IPS-18c (cell line): Measurements from ENCODE around the gene TSPYL2.
A peak's percentile ranks its signal among the peaks of the same experiment; 100 is the strongest.

Experiments used
- H3K4me3 ChIP-seq: 2 replicates; pipeline ENCODE4 v1.7.0; 2013; ENCODE audit warnings: low read depth, mild to moderate bottlenecking, low read length, moderate library complexity; ENCODE audit not compliant: insufficient read depth
- H3K9me3 ChIP-seq: one replicate; pipeline ENCODE4 v1.6.1; 2013; ENCODE audit warnings: mild to moderate bottlenecking, low read length, moderate library complexity; ENCODE audit not compliant: control insufficient read depth, insufficient read depth

The TSPYL2 gene

DNA sequence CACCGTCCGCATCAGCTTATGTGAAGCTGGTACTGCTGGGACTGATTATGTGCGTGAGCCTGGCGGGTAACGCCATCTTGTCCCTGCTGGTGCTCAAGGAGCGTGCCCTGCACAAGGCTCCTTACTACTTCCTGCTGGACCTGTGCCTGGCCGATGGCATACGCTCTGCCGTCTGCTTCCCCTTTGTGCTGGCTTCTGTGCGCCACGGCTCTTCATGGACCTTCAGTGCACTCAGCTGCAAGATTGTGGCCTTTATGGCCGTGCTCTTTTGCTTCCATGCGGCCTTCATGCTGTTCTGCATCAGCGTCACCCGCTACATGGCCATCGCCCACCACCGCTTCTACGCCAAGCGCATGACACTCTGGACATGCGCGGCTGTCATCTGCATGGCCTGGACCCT lies 5.5 kb upstream of the TSPYL2 start:
- peaks cover 10% of the 10 kb centered on the region for H3K9me3 ChIP-seq
- H3K4me3 ChIP-seq = no peak overlapping the region

GRCh38 chrX:53077207-53078197 lies 4.7 kb upstream of the TSPYL2 start:
- Histone ChIP-seq H3K9me3 (peaks cover 10% of the 10 kb centered on the region), H3K4me3 (no peak overlapping the region)

DNA sequence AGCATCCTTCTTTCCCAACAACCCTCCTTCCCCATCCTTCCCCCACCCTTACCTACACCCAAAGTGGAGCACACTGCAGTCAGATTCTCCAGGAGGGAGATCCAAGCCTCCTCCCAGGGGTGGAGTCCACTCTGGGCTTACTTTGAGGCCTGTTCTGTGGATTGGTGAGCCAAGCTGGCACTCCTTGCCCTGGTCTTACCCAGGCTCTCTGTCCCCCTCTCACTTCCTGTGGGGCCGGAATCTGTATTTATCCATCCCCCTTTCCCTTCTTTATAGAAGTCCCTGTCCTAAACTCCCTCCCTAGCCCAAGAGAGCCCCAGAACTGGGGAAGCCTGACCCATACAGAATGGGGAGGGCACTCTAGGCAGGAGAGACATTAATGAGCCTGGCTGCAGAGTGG lies 3.2 kb upstream of the TSPYL2 start:
- H3K9me3 ChIP-seq = peaks cover 10% of the 10 kb centered on the region

GRCh38 chrX:53080628-53081580 lies 1.3 kb upstream of the TSPYL2 start:
- Histone ChIP-seq H3K9me3 (peaks cover 10% of the 10 kb centered on the region), H3K4me3 (no peak overlapping the region)

More for the DNA sequence above, 3.2 kb upstream of the TSPYL2 start:
- no peak overlapping the region for H3K4me3 ChIP-seq

- Histone ChIP-seq H3K4me3 (peak overlapping the region; percentile 68), H3K9me3 (peaks cover 7% of the 10 kb centered on the region)
Observed at GRCh38 chrX:53082773-53083616, 828 bp downstream of the TSPYL2 start.

DNA sequence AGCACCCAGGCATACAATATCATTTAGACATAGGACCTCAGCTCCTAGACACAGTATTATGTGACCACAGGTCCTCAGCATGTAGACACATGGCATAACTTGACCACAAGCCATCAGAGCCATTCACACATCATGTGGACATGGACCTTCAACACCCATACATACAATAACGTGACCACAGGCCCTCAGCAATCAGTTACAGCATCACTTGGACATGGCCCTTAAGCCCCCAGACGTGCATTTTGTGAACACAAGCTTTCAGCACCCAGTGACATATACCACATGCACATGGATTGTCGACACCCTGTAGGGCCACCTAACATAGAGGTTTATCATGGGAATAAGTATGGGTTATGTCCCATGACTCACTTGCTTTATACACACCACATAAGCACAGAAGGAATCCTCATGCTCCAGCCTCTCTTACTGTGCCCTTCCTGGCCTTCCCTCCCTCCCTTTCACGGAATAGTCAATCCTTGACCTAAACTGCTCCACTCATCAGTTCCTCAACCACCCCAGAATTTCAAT lies 1.9 kb downstream of the TSPYL2 start:
- H3K9me3 ChIP-seq = peaks cover 4% of the 10 kb centered on the region
- no peak overlapping the region for H3K4me3 ChIP-seq

GRCh38 chrX:53084863-53085262 lies 2.7 kb downstream of the TSPYL2 start:
- H3K4me3 ChIP-seq = no peak overlapping the region
- H3K9me3 ChIP-seq = peaks cover 4% of the 10 kb centered on the region

GRCh38 chrX:53085661-53086229 lies 3.6 kb downstream of the TSPYL2 start:
- Histone ChIP-seq H3K4me3 (no peak overlapping the region), H3K9me3 (peaks cover 2% of the 10 kb centered on the region)

GRCh38 chrX:53086464-53086863 lies 4.3 kb downstream of the TSPYL2 start:
- no peak overlapping the region for H3K4me3 ChIP-seq

DNA sequence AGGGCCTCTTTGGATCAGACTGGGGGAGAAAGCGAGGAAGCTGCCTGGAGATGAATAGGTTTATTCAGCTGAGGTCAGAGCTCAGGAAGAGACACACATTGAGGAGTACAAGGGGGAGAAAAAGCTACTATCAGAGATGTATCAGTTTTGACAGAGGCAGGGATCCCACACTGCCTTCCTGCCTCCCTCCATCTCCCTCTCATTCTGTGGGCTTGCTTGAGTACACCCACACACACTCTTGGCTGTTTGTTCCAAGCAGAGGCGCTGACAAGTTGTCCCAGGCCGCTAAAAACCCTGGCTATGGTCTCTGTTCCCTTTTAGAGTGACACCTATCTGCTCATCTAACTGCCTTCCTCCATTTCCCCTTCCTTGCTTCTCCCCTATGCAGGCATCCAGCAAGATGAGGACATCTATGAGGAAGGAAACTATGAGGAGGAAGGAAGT lies 5.2 kb downstream of the TSPYL2 start:
- Histone ChIP-seq H3K4me3 (no peak overlapping the region), H3K9me3 (peaks cover 3% of the 10 kb centered on the region)

More at GRCh38 chrX:53086464-53086863, 4.3 kb downstream of the TSPYL2 start:
- peaks cover 3% of the 10 kb centered on the region for H3K9me3 ChIP-seq

- Histone ChIP-seq H3K9me3 (peaks cover 3% of the 10 kb centered on the region), H3K4me3 (peak overlapping the region; percentile 63)
Observed at GRCh38 chrX:53088136-53088974, 6.2 kb downstream of the TSPYL2 start.

DNA sequence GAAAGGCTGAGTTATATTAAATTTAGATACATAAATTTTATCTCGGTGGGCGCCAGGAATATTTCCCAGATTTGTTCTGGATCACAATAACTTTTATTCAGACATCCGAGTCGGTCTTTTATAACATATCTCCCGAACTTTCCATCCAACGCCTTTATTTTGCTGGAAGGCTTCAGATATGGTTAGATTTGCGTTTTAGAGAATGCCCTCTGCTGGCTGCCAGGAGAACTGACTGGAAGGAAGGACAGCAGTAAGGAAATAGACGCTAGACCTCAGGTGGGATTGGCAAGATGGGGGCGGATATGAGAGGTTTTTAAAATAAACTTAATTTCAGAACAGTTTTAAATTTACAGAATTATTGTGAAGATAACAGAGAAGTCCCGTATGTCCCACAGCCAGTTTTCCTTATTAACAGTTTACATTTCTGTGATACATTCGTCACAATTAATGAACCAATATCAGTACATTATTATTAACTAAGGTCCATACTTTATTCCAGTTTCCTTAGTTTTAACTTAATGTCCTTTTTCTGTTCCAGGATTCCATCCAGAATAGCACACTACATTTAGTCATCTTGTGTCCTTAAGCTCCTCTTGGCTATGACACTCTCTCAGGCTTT lies 7.2 kb downstream of the TSPYL2 start:
- Histone ChIP-seq H3K4me3 (peak overlapping the region; percentile 63), H3K9me3 (peaks cover 3% of the 10 kb centered on the region)

GRCh38 chrX:53089925-53090324 lies 7.8 kb downstream of the TSPYL2 start:
- H3K9me3 ChIP-seq = peaks cover 3% of the 10 kb centered on the region
- no peak overlapping the region for H3K4me3 ChIP-seq

- H3K4me3 ChIP-seq = no peak overlapping the region
- peaks cover 3% of the 10 kb centered on the region for H3K9me3 ChIP-seq
Observed at GRCh38 chrX:53091354-53091753, 9.2 kb downstream of the TSPYL2 start.

- H3K4me3 ChIP-seq = peak overlapping the region; percentile 0; the same call in 1 of the 2 replicates
- H3K9me3 ChIP-seq = peaks cover 4% of the 10 kb centered on the region
Observed at GRCh38 chrX:53093177-53093655, 11.0 kb downstream of the TSPYL2 start.
